ENCODE measurements around the gene RETREG1.
"Not testable (repeated sequence)": the region's sequence is repeated elsewhere in the genome, so short reads cannot be mapped to it uniquely, and the experiment has no call there.

RETREG1 gene

GRCh38 chr5:16615741-16616535, 859 bp downstream of the RETREG1 start:
- DNase-seq: no peak

- no peak for DNase-seq
Measured at GRCh38 chr5:16612007-16612406, 4.8 kb downstream of the RETREG1 start.

DNA sequence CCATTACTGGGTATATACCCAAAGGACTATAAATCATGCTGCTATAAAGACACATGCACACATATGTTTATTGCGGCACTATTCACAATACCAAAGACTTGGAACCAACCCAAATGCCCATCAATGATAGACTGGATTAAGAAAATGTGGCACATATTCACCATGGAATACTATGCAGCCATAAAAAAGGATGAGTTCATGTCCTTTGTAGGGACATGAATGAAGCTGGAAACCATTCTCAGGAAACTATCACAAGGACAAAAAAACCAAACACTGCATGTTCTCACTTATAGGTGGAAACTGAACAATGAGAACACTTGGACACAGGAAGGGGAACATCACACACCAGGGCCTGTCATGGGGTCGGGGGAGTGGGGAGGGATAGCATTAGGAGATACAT, 5.9 kb downstream of the RETREG1 start:
- not testable (repeated sequence) for DNase-seq

- DNase-seq: no peak
Measured at GRCh38 chr5:16609412-16609811, 7.4 kb downstream of the RETREG1 start.

- no peak for DNase-seq
Measured at GRCh38 chr5:16606628-16607027, 10.2 kb downstream of the RETREG1 start.

DNA sequence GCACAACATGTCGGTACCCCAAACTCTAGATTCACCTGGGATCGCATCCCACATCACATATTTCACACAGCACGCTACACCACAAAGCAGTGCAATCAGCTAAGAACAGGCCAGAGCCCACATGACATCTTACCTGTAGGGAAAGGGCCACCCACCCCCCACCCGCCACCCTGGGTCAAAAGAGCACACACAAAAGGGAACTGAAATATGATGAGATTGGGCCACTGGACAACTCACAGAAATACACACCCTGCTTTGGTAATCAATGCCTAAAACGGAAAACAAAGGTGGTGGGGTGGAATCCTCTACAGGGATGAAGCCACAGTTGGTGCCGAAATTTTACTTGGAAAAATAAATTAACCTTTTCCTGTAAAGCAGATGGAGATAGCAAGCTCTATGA, 13.1 kb downstream of the RETREG1 start:
- no peak for DNase-seq

GRCh38 chr5:16603295-16603694, 13.5 kb downstream of the RETREG1 start:
- no peak for DNase-seq

DNA sequence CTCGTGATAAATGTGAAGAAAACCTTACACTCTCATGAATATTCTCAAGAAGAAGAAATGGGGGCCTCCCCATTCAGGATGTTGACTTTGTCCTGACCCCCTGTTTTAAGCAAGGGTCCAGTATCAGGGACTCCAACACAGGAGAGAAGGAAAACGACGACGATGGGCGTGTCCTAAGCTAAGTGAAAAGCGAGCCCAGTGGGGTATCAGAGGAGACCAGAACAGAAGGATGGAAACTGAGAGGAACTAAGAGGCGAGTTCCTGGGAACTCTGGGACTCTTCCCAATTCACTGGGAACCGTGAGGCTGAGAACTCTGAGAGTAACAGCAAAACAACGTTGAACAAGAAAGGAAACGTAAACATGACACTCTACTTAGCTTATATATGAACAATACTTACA, 14.6 kb downstream of the RETREG1 start:
- no peak for DNase-seq

- no peak for DNase-seq
Measured at GRCh38 chr5:16600946-16601345, 15.9 kb downstream of the RETREG1 start.

- DNase-seq: no peak
Measured at GRCh38 chr5:16600397-16600796, 16.4 kb downstream of the RETREG1 start.

- no peak for DNase-seq
Measured at GRCh38 chr5:16597946-16598694, 18.7 kb downstream of the RETREG1 start.

DNA sequence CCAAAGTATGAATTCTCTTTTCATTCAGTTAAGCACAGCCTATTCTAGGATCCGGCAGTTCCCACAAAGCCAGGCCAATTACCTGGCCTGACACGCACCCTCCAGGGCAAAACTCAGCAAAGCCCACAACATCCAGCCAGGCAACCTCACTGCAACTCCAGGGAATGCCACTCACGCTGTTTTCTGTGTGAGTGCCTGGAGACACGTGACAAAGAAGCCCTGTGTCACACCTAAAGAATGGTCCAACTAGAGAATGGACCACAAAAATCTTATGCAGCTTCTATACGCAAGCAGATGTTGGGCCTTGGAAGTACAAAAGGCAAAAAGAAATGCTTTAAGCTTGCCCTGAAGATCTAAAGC, 20.2 kb downstream of the RETREG1 start:
- no peak for DNase-seq

GRCh38 chr5:16595881-16596580, 20.8 kb downstream of the RETREG1 start:
- DNase-seq: no peak

DNA sequence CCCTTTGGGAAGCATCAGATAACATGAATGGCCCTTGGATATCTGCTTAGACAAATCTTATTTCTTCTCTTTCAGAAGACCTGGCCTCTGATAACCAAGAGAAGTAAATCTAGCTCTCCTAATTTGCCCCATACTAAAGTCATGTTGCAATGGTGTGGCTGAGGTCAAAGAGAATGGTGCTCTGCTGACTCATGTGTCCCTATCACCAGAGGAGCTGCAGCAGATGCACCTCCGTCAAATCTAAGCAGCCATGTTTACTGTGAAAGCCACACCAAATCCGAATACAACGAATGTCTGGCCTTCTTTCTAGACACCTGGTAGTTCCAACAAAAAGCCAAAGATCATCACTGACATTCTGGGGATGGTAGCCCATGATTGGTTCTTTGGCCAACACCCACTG, 23.2 kb downstream of the RETREG1 start:
- DNase-seq: no peak

- no peak for DNase-seq
Measured at GRCh38 chr5:16593013-16593412, 23.8 kb downstream of the RETREG1 start.

DNA sequence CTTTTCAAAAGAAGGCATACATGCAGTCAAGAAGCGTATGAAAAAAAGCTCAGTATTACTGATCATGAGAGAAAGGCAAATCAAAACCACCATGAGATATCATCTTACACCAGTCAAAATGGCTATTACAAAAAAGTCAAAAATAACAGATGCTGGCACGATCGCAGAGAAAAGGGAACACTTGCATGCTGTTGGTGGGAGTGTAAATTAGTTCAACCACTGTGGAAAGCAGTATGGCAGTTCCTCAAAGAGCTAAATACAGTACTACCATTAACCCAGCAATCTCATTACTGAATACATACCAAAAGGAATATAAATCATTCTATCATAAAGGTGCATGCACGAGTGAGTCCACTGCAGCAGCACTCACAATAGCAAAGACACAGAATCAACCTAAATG, 24.5 kb downstream of the RETREG1 start:
- DNase-seq: no peak

- DNase-seq: no peak
Measured at GRCh38 chr5:16590685-16591084, 26.1 kb downstream of the RETREG1 start.

DNA sequence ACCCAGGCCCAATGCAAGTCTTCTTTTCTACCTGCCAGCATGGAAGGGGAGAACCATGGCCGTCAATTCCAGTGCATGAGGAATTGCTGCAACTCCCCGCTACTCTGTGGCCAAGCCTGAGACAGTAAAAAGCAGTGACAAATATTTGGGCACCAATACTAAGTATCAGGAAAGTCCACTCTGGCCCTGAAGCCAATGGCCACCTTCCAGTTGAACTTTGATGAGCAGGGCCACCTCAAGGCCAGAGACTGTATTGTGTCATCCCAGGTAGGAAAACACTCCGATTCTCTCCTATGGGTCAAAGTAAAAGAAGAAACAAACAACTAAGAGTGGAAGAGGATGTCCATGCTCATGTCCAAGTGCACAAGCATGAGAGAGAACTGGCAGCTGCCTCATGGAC, 27.1 kb downstream of the RETREG1 start:
- DNase-seq: no peak

DNA sequence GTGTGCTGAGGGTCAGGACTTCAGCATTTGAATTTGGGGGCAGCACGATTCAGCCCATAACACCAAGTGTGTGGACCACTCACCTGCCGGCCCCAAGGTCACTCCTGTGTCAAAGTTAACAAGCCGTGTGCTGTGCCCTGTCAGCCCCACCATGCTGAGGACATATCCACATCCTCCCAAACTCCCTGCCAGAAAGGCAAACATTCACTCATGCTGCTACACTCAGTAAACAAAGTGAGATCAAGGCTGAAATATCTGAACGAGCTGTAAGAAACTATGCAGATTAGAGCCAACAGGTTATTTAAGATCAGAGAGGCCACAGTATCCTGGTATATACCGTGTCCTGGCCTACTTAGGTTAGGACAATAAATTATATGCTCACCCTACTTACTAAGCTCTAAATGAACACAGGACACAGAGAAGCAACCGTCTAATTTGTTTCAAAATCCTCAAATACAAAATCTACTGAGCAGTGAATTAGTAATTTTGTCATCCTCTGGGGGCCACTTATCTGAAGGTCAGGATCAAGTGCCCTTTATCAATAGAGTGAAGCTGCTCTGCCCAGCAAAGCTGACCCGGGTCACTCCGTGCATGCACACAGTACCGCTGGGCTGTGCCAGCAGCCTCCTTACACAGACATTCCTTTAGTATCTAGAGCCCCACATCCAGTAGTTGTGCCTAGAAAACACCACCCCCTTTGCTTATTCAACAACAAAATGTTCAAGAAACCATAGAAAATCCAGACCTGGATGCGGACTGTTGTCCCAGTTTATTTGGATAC, 28.2 kb downstream of the RETREG1 start:
- DNase-seq: no peak

- no peak for DNase-seq
Measured at GRCh38 chr5:16586556-16586955, 30.2 kb downstream of the RETREG1 start.

GRCh38 chr5:16585041-16585667, 31.6 kb downstream of the RETREG1 start:
- peak; percentile 24 for DNase-seq

DNA sequence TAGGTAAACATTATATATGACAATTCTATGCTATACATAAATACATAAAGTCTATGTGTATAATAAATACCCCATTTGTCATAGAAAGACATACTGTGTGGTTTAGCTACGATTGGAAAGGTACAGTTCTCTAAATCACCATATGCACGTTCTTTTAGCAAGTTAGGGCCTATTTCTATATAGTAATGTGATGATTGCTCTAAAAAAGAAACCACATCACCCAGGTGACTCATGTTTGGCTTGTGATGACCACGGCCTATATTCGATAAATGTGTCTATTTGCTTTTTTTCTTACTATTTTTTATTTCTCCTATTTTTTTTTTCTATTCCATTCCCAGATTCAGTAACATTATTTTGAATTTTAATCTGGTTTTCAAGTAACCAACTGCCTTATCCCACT, 34.7 kb downstream of the RETREG1 start:
- no peak for DNase-seq

DNA sequence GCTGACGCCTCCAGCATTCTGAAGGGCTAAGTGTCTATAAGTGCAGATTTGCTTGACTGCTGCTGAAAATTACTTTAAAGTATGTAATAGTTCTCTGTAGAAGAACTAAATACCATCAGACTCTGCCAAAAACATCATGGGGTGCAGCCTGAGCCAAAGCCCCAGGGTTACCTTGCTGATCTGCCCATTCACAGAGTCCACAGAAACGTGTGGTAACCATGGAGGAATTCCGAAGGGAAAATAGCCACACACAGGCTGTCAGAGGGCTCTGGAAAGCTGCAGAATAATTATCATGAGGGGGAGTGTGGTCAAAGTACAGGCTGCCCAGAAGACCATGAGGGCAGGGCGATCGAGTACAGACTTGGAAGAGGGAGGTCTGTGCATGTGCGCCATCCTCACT, 36.4 kb downstream of the RETREG1 start:
- DNase-seq: no peak

All from activated CD4-positive, alpha-beta T cell treated with anti-CD3 and anti-CD28 coated beads, Interleukin-10, Interleukin-2, amounts not matched to agents 100 ng/mL and 50 ng/mL, durations not matched to agents 16 hours and 8 hours (primary cell).